ENCODE results near the gene CFAP77.

- TF ChIP-seq, protein P1, sequence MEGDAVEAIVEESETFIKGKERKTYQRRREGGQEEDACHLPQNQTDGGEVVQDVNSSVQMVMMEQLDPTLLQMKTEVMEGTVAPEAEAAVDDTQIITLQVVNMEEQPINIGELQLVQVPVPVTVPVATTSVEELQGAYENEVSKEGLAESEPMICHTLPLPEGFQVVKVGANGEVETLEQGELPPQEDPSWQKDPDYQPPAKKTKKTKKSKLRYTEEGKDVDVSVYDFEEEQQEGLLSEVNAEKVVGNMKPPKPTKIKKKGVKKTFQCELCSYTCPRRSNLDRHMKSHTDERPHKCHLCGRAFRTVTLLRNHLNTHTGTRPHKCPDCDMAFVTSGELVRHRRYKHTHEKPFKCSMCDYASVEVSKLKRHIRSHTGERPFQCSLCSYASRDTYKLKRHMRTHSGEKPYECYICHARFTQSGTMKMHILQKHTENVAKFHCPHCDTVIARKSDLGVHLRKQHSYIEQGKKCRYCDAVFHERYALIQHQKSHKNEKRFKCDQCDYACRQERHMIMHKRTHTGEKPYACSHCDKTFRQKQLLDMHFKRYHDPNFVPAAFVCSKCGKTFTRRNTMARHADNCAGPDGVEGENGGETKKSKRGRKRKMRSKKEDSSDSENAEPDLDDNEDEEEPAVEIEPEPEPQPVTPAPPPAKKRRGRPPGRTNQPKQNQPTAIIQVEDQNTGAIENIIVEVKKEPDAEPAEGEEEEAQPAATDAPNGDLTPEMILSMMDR (conservative IDR thresholded peaks at IDR 0.05; ENCODE audit: low read depth, low read length) = no peak
- TF ChIP-seq RAD21 (IDR thresholded peaks at IDR 0.05; ENCODE audit: low read length) (no peak), POLR2A (IDR thresholded peaks at IDR 0.05; ENCODE audit: low read depth, low read length) (no peak)
These were observed 180.0 kb downstream of the CFAP77 start for GRCh38 chr9:132590037-132590317.
